Measurements from ENCODE around the gene CKS2. TPM values are rescaled to one million over a fixed set of nuclear protein-coding genes. Genes with fewer than 3 reads are reported as not detected.
"Not testable (repeated sequence)": the region's sequence is repeated elsewhere in the genome, so short reads cannot be mapped to it uniquely, and the experiment has no call there.

The CKS2 gene
- total RNA-seq, 1 donor from 2014 or later: 69.9 TPM

GRCh38 chr9:89291741-89292140 lies 19.3 kb upstream of the CKS2 start:
- Histone ChIP-seq H3K4me2 (ENCODE audit: low read length) (no peak overlapping the region), H2AFZ (ENCODE audit: low read depth, low read length) (no peak overlapping the region), H3K36me3 (ENCODE audit: insufficient read depth, low read length) (no peaks in the 10 kb centered on the region), H3K9me3 (ENCODE audit: insufficient read depth, low read depth, low read length) (no peaks in the 10 kb centered on the region), H3K27ac (ENCODE audit: low read depth, low read length) (no peak overlapping the region), H3K27me3 (ENCODE audit: insufficient read depth, low read length) (no peaks in the 10 kb centered on the region), H3K9ac (ENCODE audit: low read length) (no peak overlapping the region), H3K4me3 (ENCODE audit: insufficient read depth, low read depth, low read length) (no peak overlapping the region), H4K20me1 (ENCODE audit: insufficient read depth, low read length) (no peaks in the 10 kb centered on the region), H3K79me2 (ENCODE audit: insufficient read depth, low read length) (no peaks in the 10 kb centered on the region), H3K4me1 (ENCODE audit: insufficient read depth, low read length) (no peaks in the 10 kb centered on the region)
- DNase-seq (ENCODE audit: low read depth): no peak
- Mint-ChIP-seq H3K4me1 (ENCODE audit: low read depth, unreplicated experiment) (peaks cover 4% of the 10 kb centered on the region), H3K27ac (ENCODE audit: unreplicated experiment) (no peak overlapping the region), H3K27me3 (ENCODE audit: low read depth, unreplicated experiment) (no peaks in the 10 kb centered on the region), H3K36me3 (ENCODE audit: low read depth, unreplicated experiment) (no peaks in the 10 kb centered on the region), H3K4me3 (ENCODE audit: unreplicated experiment) (no peak overlapping the region), H3K9me3 (ENCODE audit: unreplicated experiment) (peaks cover 3% of the 10 kb centered on the region)
- FAIRE-seq: no peak
- TF ChIP-seq CTCF (IDR thresholded peaks at IDR 0.05; ENCODE audit: insufficient read depth, low read depth, low read length): no peak
- no peak for TF ChIP-seq EZH2 (IDR thresholded peaks at IDR 0.05; ENCODE audit: insufficient read depth, low read length)

GRCh38 chr9:89293014-89293413 lies 18.0 kb upstream of the CKS2 start:
- H3K4me2 ChIP-seq (ENCODE audit: low read length): no peak overlapping the region
- no peaks in the 10 kb centered on the region for H3K36me3 Mint-ChIP-seq (ENCODE audit: low read depth, unreplicated experiment)
- FAIRE-seq (no peak), DNase-seq (ENCODE audit: low read depth) (no peak)
- no peak for TF ChIP-seq CTCF (IDR thresholded peaks at IDR 0.05; ENCODE audit: insufficient read depth, low read depth, low read length)
- no peak for TF ChIP-seq EZH2 (IDR thresholded peaks at IDR 0.05; ENCODE audit: insufficient read depth, low read length)
- no peak overlapping the region for H3K4me3 ChIP-seq (ENCODE audit: insufficient read depth, low read depth, low read length)
- no peaks in the 10 kb centered on the region for H3K27me3 ChIP-seq (ENCODE audit: insufficient read depth, low read length)
- H3K9ac ChIP-seq (ENCODE audit: low read length): no peak overlapping the region
- H3K27me3 Mint-ChIP-seq (ENCODE audit: low read depth, unreplicated experiment): no peaks in the 10 kb centered on the region
- no peaks in the 10 kb centered on the region for H3K9me3 ChIP-seq (ENCODE audit: insufficient read depth, low read depth, low read length)
- H4K20me1 ChIP-seq (ENCODE audit: insufficient read depth, low read length): no peaks in the 10 kb centered on the region
- H3K4me1 ChIP-seq (ENCODE audit: insufficient read depth, low read length): no peaks in the 10 kb centered on the region
- no peaks in the 10 kb centered on the region for H3K79me2 ChIP-seq (ENCODE audit: insufficient read depth, low read length)
- H3K4me3 Mint-ChIP-seq (ENCODE audit: unreplicated experiment): no peak overlapping the region
- H3K4me1 Mint-ChIP-seq (ENCODE audit: low read depth, unreplicated experiment): peaks cover 4% of the 10 kb centered on the region
- H3K36me3 ChIP-seq (ENCODE audit: insufficient read depth, low read length): no peaks in the 10 kb centered on the region
- peaks cover 3% of the 10 kb centered on the region for H3K9me3 Mint-ChIP-seq (ENCODE audit: unreplicated experiment)
- no peak overlapping the region for H3K27ac ChIP-seq (ENCODE audit: low read depth, low read length)
- no peak overlapping the region for H3K27ac Mint-ChIP-seq (ENCODE audit: unreplicated experiment)
- H2AFZ ChIP-seq (ENCODE audit: low read depth, low read length): no peak overlapping the region

GRCh38 chr9:89295400-89295799 lies 15.6 kb upstream of the CKS2 start:
- H3K27me3 Mint-ChIP-seq (ENCODE audit: low read depth, unreplicated experiment): no peaks in the 10 kb centered on the region
- H3K27ac ChIP-seq (ENCODE audit: low read depth, low read length): no peak overlapping the region

GRCh38 chr9:89301996-89302395 lies 9.0 kb upstream of the CKS2 start:
- H3K27ac ChIP-seq (ENCODE audit: low read depth, low read length); H2AFZ ChIP-seq (ENCODE audit: low read depth, low read length); H3K4me1 ChIP-seq (ENCODE audit: insufficient read depth, low read length); H3K9me3 Mint-ChIP-seq (ENCODE audit: unreplicated experiment); H3K27me3 ChIP-seq (ENCODE audit: insufficient read depth, low read length); H3K27me3 Mint-ChIP-seq (ENCODE audit: low read depth, unreplicated experiment); H3K36me3 ChIP-seq (ENCODE audit: insufficient read depth, low read length); H3K9me3 ChIP-seq (ENCODE audit: insufficient read depth, low read depth, low read length); H3K36me3 Mint-ChIP-seq (ENCODE audit: low read depth, unreplicated experiment); H3K4me3 Mint-ChIP-seq (ENCODE audit: unreplicated experiment); FAIRE-seq; H3K4me3 ChIP-seq (ENCODE audit: insufficient read depth, low read depth, low read length); H3K4me2 ChIP-seq (ENCODE audit: low read length); H3K9ac ChIP-seq (ENCODE audit: low read length); H3K79me2 ChIP-seq (ENCODE audit: insufficient read depth, low read length); H4K20me1 ChIP-seq (ENCODE audit: insufficient read depth, low read length): not testable (repeated sequence)
- peak; percentile 60 for DNase-seq (ENCODE audit: low read depth)
- Mint-ChIP-seq H3K4me1 (ENCODE audit: low read depth, unreplicated experiment) (peaks cover 11% of the 10 kb centered on the region), H3K27ac (ENCODE audit: unreplicated experiment) (peak overlapping the region; percentile 63)

More at GRCh38 chr9:89295400-89295799, 15.6 kb upstream of the CKS2 start:
- Mint-ChIP-seq H3K27ac (ENCODE audit: unreplicated experiment) (peak overlapping the region; percentile 55), H3K36me3 (ENCODE audit: low read depth, unreplicated experiment) (no peaks in the 10 kb centered on the region), H3K4me1 (ENCODE audit: low read depth, unreplicated experiment) (peaks cover 4% of the 10 kb centered on the region), H3K4me3 (ENCODE audit: unreplicated experiment) (no peak overlapping the region), H3K9me3 (ENCODE audit: unreplicated experiment) (peaks cover 3% of the 10 kb centered on the region)
- DNase-seq (ENCODE audit: low read depth) (no peak), FAIRE-seq (no peak)
- Histone ChIP-seq H3K4me3 (ENCODE audit: insufficient read depth, low read depth, low read length) (no peak overlapping the region), H3K27me3 (ENCODE audit: insufficient read depth, low read length) (no peaks in the 10 kb centered on the region), H3K79me2 (ENCODE audit: insufficient read depth, low read length) (no peaks in the 10 kb centered on the region), H3K36me3 (ENCODE audit: insufficient read depth, low read length) (no peaks in the 10 kb centered on the region), H3K9ac (ENCODE audit: low read length) (no peak overlapping the region), H3K9me3 (ENCODE audit: insufficient read depth, low read depth, low read length) (no peaks in the 10 kb centered on the region), H4K20me1 (ENCODE audit: insufficient read depth, low read length) (no peaks in the 10 kb centered on the region), H2AFZ (ENCODE audit: low read depth, low read length) (no peak overlapping the region), H3K4me1 (ENCODE audit: insufficient read depth, low read length) (no peaks in the 10 kb centered on the region), H3K4me2 (ENCODE audit: low read length) (no peak overlapping the region)
- TF ChIP-seq CTCF (IDR thresholded peaks at IDR 0.05; ENCODE audit: insufficient read depth, low read depth, low read length) (no peak), EZH2 (IDR thresholded peaks at IDR 0.05; ENCODE audit: insufficient read depth, low read length) (no peak)
